ENCODE results near the gene HOXB1.

DNA sequence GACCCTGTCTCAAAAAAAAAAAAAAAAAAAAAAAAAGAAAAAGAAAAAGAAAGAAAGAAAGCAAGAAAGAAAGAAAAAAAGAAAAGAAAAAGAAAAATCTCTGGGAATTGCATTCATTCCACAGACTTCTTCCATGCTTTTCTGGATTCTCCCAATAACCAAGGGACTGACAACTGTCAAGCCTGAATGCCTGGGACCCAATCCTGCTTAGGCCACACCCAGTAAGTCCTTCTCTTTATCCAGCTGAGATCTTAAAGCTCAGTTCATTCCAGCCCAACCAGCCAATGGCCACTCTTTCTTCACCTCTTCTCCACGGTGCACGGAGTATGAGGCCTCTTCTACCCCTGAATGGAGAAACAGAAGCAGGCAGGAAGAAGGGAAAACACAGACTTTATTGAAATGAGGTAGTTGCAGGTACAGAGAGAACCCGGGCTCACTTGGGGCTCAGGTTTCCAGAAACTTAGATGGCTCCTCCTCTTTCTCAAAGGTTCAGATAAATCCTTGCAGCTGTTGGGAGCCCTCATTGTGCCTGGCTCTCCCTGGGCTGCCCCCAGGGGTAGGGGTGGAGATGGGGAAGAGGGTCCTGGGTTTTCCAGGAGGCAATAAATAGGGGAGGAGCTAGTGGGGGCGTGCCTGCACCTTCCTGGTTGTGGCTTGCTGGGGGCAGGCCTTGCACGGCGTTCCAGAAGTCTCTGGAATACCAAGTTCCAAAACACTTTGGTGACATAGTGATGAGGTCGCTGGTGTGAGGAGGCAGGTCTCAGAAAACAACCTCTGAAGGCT is 2.5 kb downstream of the HOXB1 start:
- TF ChIP-seq, protein P1, sequence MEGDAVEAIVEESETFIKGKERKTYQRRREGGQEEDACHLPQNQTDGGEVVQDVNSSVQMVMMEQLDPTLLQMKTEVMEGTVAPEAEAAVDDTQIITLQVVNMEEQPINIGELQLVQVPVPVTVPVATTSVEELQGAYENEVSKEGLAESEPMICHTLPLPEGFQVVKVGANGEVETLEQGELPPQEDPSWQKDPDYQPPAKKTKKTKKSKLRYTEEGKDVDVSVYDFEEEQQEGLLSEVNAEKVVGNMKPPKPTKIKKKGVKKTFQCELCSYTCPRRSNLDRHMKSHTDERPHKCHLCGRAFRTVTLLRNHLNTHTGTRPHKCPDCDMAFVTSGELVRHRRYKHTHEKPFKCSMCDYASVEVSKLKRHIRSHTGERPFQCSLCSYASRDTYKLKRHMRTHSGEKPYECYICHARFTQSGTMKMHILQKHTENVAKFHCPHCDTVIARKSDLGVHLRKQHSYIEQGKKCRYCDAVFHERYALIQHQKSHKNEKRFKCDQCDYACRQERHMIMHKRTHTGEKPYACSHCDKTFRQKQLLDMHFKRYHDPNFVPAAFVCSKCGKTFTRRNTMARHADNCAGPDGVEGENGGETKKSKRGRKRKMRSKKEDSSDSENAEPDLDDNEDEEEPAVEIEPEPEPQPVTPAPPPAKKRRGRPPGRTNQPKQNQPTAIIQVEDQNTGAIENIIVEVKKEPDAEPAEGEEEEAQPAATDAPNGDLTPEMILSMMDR (IDR thresholded peaks at IDR 0.05): no peak
- no peak for TF ChIP-seq POLR2A (IDR thresholded peaks at IDR 0.05)
